B cell (primary cell): ENCODE results near the gene DDO. TPM values are rescaled to one million over a fixed set of nuclear protein-coding genes. Genes with fewer than 3 reads are reported as not detected.
A peak's percentile ranks its signal among the peaks of the same experiment; 100 is the strongest.

Experiments
- ATAC-seq: fragments of 200-7000 bp; cut with Tn5 transposase; one replicate; pipeline ENCODE4 v1.10.0; 2021; ENCODE audit warnings: low read depth, mild to moderate bottlenecking, moderate number of reproducible peaks, moderate library complexity
- CTCF ChIA-PET: fragments of 350-600 bp; sonication (Branson Sonifier 250); formaldehyde crosslinking; loops from one replicate; lab custom pipeline; 2021; ENCODE audit warnings: antibody characterized with exemption, inconsistent platforms; lab: Charles Lee
- POLR2A ChIA-PET: fragments of 350-600 bp; sonication (Branson Sonifier 250); formaldehyde crosslinking; loops from one replicate; lab custom pipeline; 2021; ENCODE audit warnings: antibody characterized with exemption; lab: Charles Lee
- DNase-seq: peaks from one replicate; pipeline ENCODE4 v3.0.0; 2013
- H2AFZ ChIP-seq: 2 replicates; pipeline ENCODE4 v1.6.1; 2012; ENCODE audit warnings: mild to moderate bottlenecking, low read depth, low read length; ENCODE audit not compliant: insufficient read depth, poor library complexity, severe bottlenecking
- H3K27ac ChIP-seq, 2 donors: 1 replicate in 1 of 2; 2 replicates in 1 of 2; pipeline ENCODE4 v1.5.1; 2012 to 2013; ENCODE audit warnings: low read length in 2 of 2, mild to moderate bottlenecking in 2 of 2, moderate library complexity in 1 of 2
- H3K27me3 ChIP-seq, 4 experiments: fragments of 200-600 bp in 1 of 4; sonication (generic) in 1 of 4; replicated peaks in 1 of 4; 1 replicate in 2 of 4; 2 replicates in 2 of 4; pipeline versions ENCODE4 v1.6.1 to v1.7.0; 2013 to 2016; ENCODE audit warnings: low read length in 3 of 4, mild to moderate bottlenecking in 2 of 4, mixed read lengths in 1 of 4, moderate library complexity in 1 of 4; ENCODE audit not compliant: insufficient read depth in 4 of 4, control insufficient read depth in 3 of 4; ENCODE audit errors: control extremely low read depth in 1 of 4
- H3K36me3 ChIP-seq, 2 experiments: replicated peaks in 1 of 2; 1 replicate in 1 of 2; 2 replicates in 1 of 2; pipeline versions ENCODE4 v1.6.1 to v1.7.1; 2013; ENCODE audit warnings: low read length in 1 of 2; ENCODE audit not compliant: insufficient read depth in 2 of 2, control insufficient read depth in 1 of 2; ENCODE audit errors: control extremely low read depth in 1 of 2, extremely low read depth in 1 of 2
- H3K4me1 ChIP-seq, 2 donors: fragments of 200-600 bp in 1 of 2; sonication (generic) in 1 of 2; 1 replicate in 1 of 2; 2 replicates in 1 of 2; pipeline versions ENCODE4 v1.5.1 to v1.6.1; 2013 to 2017; ENCODE audit warnings: low read length in 2 of 2; ENCODE audit not compliant: control insufficient read depth in 2 of 2, insufficient read depth in 2 of 2
- H3K4me2 ChIP-seq: replicated peaks from 2 replicates; pipeline ENCODE3; 2012; ENCODE audit warnings: mild to moderate bottlenecking, low read depth, low read length; ENCODE audit not compliant: poor library complexity, severe bottlenecking
- H3K4me3 ChIP-seq, 5 experiments: fragments of 200-600 bp in 1 of 5; sonication (generic) in 1 of 5; 1 replicate in 3 of 5; 2 replicates in 2 of 5; pipeline versions ENCODE4 v1.5.1 to v1.7.0; 2011 to 2016; ENCODE audit warnings: low read length in 4 of 5, mild to moderate bottlenecking in 4 of 5, low read depth in 2 of 5, control low read depth in 1 of 5, moderate library complexity in 1 of 5; ENCODE audit not compliant: insufficient read depth in 1 of 5; ENCODE audit errors: control extremely low read depth in 1 of 5, extremely low read depth in 1 of 5
- H3K79me2 ChIP-seq: fragments of 200-600 bp; sonication (generic); one replicate; pipeline ENCODE4 v1.6.0; 2016; ENCODE audit warnings: low read length; ENCODE audit not compliant: control insufficient read depth, insufficient read depth
- H3K9ac ChIP-seq: fragments of 200-600 bp; sonication (generic); 2 replicates; pipeline ENCODE4 v1.6.1; 2017; ENCODE audit warnings: mild to moderate bottlenecking, low read length, moderate library complexity
- H3K9me3 ChIP-seq, 3 donors: one replicate each; pipeline versions ENCODE4 v1.6.1 to v1.7.1; 2013; ENCODE audit warnings: low read length in 2 of 3; ENCODE audit not compliant: control insufficient read depth in 2 of 3, insufficient read depth in 1 of 3; ENCODE audit errors: control extremely low read depth in 1 of 3
- H4K20me1 ChIP-seq: 2 replicates; pipeline ENCODE4 v1.6.0; 2012; ENCODE audit warnings: mild to moderate bottlenecking, low read length; ENCODE audit not compliant: insufficient read depth, control insufficient read depth, poor library complexity, severe bottlenecking
- H3K27ac Mint-ChIP-seq: one replicate; pipeline ENCODE4 v1.8.0; 2021; ENCODE audit warnings: mixed read lengths
- H3K27me3 Mint-ChIP-seq: one replicate; pipeline ENCODE4 v1.8.0; 2021; ENCODE audit warnings: mixed read lengths
- H3K4me1 Mint-ChIP-seq: one replicate; pipeline ENCODE4 v1.8.0; 2021; ENCODE audit warnings: mixed read lengths
- H3K4me3 Mint-ChIP-seq: one replicate; pipeline ENCODE4 v1.8.0; 2021; ENCODE audit warnings: mixed read lengths
- H3K9me3 Mint-ChIP-seq: one replicate; pipeline ENCODE4 v1.8.0; 2022; ENCODE audit warnings: mixed read lengths; ENCODE audit not compliant: insufficient read depth
- CTCF ChIP-seq: fragments of 200-600 bp; IDR thresholded peaks from one replicate; pipeline ENCODE4 v1.8.0; 2022; ENCODE audit warnings: antibody characterized with exemption, mild to moderate bottlenecking
- EZH2 ChIP-seq: IDR thresholded peaks from 2 replicates; pipeline ENCODE4 v1.6.1; 2012; ENCODE audit warnings: borderline replicate concordance, low read depth, mild to moderate bottlenecking, moderate library complexity, low read length; ENCODE audit not compliant: insufficient read depth, poor library complexity, severe bottlenecking
- WGBS: methylation state at CpG from one replicate; pipeline ENCODE4 v1.1.5; 2013; ENCODE audit warnings: missing lambda C conversion rate; ENCODE audit not compliant: insufficient coverage; 5-methylcytosine and 5-hydroxymethylcytosine counted together
- intact Hi-C: fragments of 100-400 bp; cut with micrococcal nuclease; formaldehyde crosslinking; loops from one replicate; pipeline ENCODE4 v1.10.0; 2022
- polyA plus RNA-seq: library from polyadenylated mRNA; depleted of rRNA; stranded (reverse); fragments of >200 nt; gene quantifications from 2 replicates; pipeline ENCODE4 v1.2.3, GENCODE V29; 2012
- total RNA-seq, 2 donors: library from RNA; stranded (reverse); fragments of 120-200 nt in 1 of 2; gene quantifications; 1 replicate in 1 of 2; 2 replicates in 1 of 2; pipeline versions ENCODE4 v1.2.3 to v1.2.4, GENCODE V29; 2013 to 2022

The DDO gene
- total and polyA plus RNA-seq, 2 donors (not counting 1 experiment from before 2014, with no cell fraction given): not detected

DNA sequence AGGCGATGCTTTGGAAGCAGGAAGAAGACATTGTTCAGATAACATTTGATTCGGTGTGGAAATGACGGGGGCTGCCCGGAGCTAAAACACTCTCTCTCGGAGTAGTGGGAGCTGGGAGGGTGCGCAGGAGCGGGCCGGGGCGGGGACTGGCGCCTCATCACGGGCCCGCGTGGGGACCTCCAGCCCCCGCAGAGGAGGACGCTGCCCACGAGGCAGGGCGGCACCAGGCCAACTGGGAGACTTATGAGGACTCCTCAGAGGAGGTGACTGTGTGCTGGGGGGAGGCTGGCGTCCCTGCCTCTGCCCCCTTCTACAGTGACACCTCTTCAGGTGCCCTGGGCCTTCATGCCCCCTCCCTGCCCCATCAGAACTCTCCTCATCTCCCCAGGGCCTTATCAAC lies 15.2 kb downstream of the DDO start:
- Mint-ChIP-seq H3K4me1 (no peaks in the 10 kb centered on the region), H3K27me3 (peaks cover 6% of the 10 kb centered on the region), H3K4me3 (no peak overlapping the region), H3K9me3 (no peaks in the 10 kb centered on the region), H3K27ac (no peak overlapping the region)
- Histone ChIP-seq H3K27ac (no peak overlapping the region), H3K79me2 (no peaks in the 10 kb centered on the region), H3K4me1 (no peaks in the 10 kb centered on the region), H4K20me1 (no peaks in the 10 kb centered on the region), H3K4me3 (peak overlapping the region in 4 of 5 experiments; percentile 11 to 46 (median 30)), H3K36me3 (no peaks in the 10 kb centered on the region), H3K4me2 (peak overlapping the region; percentile 65), H3K9me3 (no peaks in the 10 kb centered on the region), H3K27me3 (peaks cover 0 to 5% (median 0%) of the 10 kb centered on the region in 4 experiments), H3K9ac (peak overlapping the region; percentile 50), H2AFZ (peak overlapping the region; percentile 56)
- no peak for ATAC-seq
- ChIA-PET POLR2A (no interaction called here), CTCF (interaction anchor here (1.0 kb wide), 1 partner anchor 9 kb away, joined by 3 read pairs; no protein-coding TSS in a partner anchor)
- 91% methylated on average over 8 of the region's 18 CpGs for WGBS
- DNase-seq: no peak
- TF ChIP-seq EZH2 (no peak), CTCF (no peak)
- intact Hi-C loops: no loop called here

- ChIA-PET POLR2A (no interaction called here), CTCF (no interaction called here)
- H2AFZ ChIP-seq: peak overlapping the region; percentile 56
- Mint-ChIP-seq H3K4me3 (no peak overlapping the region), H3K27me3 (peaks cover 6% of the 10 kb centered on the region), H3K9me3 (no peaks in the 10 kb centered on the region), H3K4me1 (no peaks in the 10 kb centered on the region), H3K27ac (no peak overlapping the region)
- peaks cover 0 to 5% (median 0%) of the 10 kb centered on the region in 4 experiments for H3K27me3 ChIP-seq
- no peaks in the 10 kb centered on the region for H3K4me1 ChIP-seq
- DNase-seq (peak; percentile 15), ATAC-seq (no peak)
- TF ChIP-seq EZH2 (no peak), CTCF (no peak)
- H3K9me3 ChIP-seq: no peaks in the 10 kb centered on the region
- H3K4me3 ChIP-seq: peak overlapping the region in 4 of 5 experiments; percentile 11 to 46 (median 30)
- peak overlapping the region; percentile 50 for H3K9ac ChIP-seq
- H3K27ac ChIP-seq: no peak overlapping the region
- H3K4me2 ChIP-seq: peak overlapping the region; percentile 65
- H3K36me3 ChIP-seq: no peaks in the 10 kb centered on the region
- intact Hi-C loops: no loop called here
- H4K20me1 ChIP-seq: no peaks in the 10 kb centered on the region
- H3K79me2 ChIP-seq: no peaks in the 10 kb centered on the region
- 61% methylated on average over 43 of the region's 43 CpGs for WGBS
These were observed 15.9 kb downstream of the DDO start for GRCh38 chr6:110399219-110400071.
